Lower leg skin (tissue), 4 donors: Measurements from ENCODE around the gene JPT1. TPM values are rescaled to one million over a fixed set of nuclear protein-coding genes. Genes with fewer than 3 reads are reported as not detected.
"Not testable (repeated sequence)": the region's sequence is repeated elsewhere in the genome, so short reads cannot be mapped to it uniquely, and the experiment has no call there.

Experiments
- DNase-seq, 2 donors: peaks; one replicate each; pipeline ENCODE4 v3.0.0-alpha.2; 2019; ENCODE audit warnings: low spot score in 2 of 2
- H3K4me3 ChIP-seq: fragments of 200-600 bp; sonication (generic); 2 replicates; pipeline ENCODE4 v1.5.1; 2017; ENCODE audit warnings: mild to moderate bottlenecking, low read depth; ENCODE audit not compliant: poor library complexity, severe bottlenecking
- POLR2A ChIP-seq, 2 donors: fragments of 450-650 bp; IDR thresholded peaks; one replicate each; pipeline ENCODE4 v1.6.1; 2016 to 2017; ENCODE audit warnings: antibody characterized with exemption in 2 of 2, mild to moderate bottlenecking in 1 of 2, moderate library complexity in 1 of 2
- WGBS, 2 donors: methylation state at CpG; one replicate each; pipeline ENCODE4 v1.1.5; 2018; 5-methylcytosine and 5-hydroxymethylcytosine counted together
- intact Hi-C: fragments of 100-400 bp; cut with DNase I; formaldehyde crosslinking; loops from one replicate; pipeline ENCODE4 v1.15.0; 2023; ENCODE audit warnings: low total_unique reads
- total RNA-seq, 4 donors: library from RNA; depleted of rRNA; stranded (reverse); fragments of >200 nt; gene quantifications; one replicate each; pipeline ENCODE4 v1.1.0, GENCODE V29; 2016
- TF ChIP-seq, protein P1 (sequence below), 3 donors: fragments of 450-650 bp; IDR thresholded peaks; one replicate each; pipeline ENCODE4 v1.5.1; 2016; ENCODE audit warnings: antibody characterized with exemption in 3 of 3, mild to moderate bottlenecking in 3 of 3, moderate library complexity in 2 of 3

The JPT1 gene
- total RNA-seq, 4 donors from 2014 or later: 30.2 to 56.4 (median 37.1) TPM

DNA sequence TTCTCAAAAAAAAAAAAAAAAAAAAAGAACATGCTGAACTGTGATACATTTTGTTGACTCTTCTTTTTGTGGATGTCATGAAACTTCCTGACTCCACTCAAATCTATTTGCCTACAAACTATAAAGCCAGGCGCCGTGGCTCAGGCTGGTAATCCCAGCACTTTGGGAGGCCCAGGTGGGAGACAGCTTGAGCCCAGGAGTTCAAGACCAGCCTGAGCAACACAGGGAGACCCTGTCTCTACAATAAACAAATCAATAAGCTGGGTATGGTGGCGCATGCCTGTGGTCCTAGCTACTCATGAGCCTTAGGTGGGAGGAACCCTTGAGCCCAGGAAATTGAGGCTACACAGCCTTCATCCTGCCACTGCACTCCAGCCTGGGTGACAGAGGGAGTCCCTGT lies 21.3 kb downstream of the JPT1 start:
- TF ChIP-seq, protein P1, sequence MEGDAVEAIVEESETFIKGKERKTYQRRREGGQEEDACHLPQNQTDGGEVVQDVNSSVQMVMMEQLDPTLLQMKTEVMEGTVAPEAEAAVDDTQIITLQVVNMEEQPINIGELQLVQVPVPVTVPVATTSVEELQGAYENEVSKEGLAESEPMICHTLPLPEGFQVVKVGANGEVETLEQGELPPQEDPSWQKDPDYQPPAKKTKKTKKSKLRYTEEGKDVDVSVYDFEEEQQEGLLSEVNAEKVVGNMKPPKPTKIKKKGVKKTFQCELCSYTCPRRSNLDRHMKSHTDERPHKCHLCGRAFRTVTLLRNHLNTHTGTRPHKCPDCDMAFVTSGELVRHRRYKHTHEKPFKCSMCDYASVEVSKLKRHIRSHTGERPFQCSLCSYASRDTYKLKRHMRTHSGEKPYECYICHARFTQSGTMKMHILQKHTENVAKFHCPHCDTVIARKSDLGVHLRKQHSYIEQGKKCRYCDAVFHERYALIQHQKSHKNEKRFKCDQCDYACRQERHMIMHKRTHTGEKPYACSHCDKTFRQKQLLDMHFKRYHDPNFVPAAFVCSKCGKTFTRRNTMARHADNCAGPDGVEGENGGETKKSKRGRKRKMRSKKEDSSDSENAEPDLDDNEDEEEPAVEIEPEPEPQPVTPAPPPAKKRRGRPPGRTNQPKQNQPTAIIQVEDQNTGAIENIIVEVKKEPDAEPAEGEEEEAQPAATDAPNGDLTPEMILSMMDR (IDR thresholded peaks at IDR 0.05): no peak
- no peak for TF ChIP-seq POLR2A (IDR thresholded peaks at IDR 0.05)
- 89 to 100% methylated on average over 3 of the region's 3 CpGs for WGBS, 2 donors
- intact Hi-C loops: no loop called here
- DNase-seq: no peak
- H3K4me3 ChIP-seq: no peak overlapping the region

DNA sequence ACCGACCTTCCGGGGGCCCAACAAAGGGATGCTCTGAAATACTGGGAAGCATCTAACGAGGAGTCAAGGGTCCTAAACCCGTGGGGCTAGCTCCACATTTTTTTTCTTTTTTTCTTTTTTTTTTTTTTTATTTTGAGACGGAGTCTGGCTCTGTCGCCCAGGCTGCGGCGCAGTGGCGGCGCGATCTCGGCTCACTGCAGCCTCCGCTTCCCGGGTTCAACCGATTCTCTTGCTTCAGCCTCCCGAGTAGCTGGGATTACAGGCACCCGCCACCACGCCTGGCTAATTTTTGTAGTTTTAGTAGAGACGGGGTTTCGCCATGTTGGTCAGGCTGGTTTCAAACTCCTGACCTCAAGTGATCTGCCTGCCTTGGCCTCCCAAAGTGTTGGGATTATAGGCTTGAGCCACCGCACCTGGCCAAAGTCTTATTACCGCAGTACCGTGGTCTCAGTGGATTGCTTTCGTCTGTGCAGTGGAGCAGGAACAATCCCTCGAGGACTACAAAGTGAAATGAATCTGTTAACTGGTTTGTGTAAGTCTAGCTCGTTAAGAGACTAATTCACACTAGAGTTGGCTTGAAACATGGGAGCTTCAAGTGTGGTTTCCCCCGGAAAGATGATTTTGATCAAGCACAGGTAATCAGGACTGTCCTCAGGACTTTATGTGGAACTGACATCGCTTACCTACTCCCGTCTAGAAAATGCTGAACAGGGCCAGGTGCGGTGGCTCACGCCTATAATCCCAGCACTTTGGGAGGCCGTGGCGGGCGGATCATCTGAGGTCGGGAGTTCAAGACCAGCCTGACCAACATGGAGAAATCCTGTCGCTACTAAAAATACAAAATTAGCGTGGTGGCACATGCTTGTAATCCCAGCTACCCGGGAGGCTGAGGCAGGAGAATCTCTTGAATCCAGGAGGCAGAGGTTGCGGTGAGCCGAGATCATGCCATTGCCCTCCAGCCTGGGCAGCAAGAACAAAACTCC lies 22.0 kb downstream of the JPT1 start:
- H3K4me3 ChIP-seq: peak overlapping the region; percentile 67
- intact Hi-C loops, DNase-seq: not testable (repeated sequence)
- WGBS, 2 donors: 79 to 80% methylated on average over 40 of the region's 40 CpGs

DNA sequence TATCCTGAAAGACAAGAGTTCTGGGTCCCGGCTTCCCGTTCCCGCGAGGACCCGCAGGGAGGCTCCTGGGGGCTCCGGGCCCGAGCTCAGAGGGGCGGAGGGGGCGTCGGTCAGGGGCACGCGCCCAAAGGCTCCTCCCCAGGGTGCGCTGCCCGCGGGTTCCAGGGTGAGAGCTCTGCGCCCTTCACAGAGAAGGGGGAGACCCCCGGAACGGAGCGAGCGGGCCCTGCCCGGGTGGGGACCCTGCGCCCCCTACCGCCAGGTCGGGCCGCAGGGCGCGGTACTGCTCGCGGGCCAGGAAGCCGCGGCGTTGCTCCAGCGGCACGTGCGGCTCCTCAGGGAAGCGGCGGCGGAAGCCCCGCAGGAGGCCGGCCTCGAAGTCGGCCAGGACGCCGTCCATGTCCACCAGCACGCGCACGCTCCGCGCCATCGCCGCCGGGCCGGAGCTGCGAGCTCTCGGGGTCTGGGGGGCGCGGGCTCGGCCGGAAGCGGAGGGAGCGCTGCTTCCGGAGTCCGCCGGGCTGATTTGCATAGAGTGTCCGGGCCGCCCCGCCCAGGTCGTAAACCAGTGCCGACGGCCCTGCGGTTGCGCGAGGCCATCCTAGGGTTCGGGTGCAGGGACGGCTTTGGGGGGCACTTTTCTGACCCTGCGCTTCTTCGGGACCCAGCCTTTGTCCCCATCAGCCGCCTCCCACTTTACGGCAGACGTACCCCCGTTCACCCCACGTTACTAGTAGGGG lies 22.9 kb downstream of the JPT1 start, which contains the start of gene NT5C:
Gene NT5C (minus strand): TSS at position 465 of the 740 bp plus-strand sequence. CDS start 35 bp downstream, at position 430.
- intact Hi-C loops: no loop called here
- TF ChIP-seq POLR2A (IDR thresholded peaks at IDR 0.05): no peak
- TF ChIP-seq, protein P1 (IDR thresholded peaks at IDR 0.05): no peak
- peak; percentile 45 to 95 for DNase-seq
- peak within 1 kb of the TSS; percentile 67 for H3K4me3 ChIP-seq
- 0 to 3% methylated on average over 21 to 36 of the region's 82 CpGs for WGBS, 2 donors

DNA sequence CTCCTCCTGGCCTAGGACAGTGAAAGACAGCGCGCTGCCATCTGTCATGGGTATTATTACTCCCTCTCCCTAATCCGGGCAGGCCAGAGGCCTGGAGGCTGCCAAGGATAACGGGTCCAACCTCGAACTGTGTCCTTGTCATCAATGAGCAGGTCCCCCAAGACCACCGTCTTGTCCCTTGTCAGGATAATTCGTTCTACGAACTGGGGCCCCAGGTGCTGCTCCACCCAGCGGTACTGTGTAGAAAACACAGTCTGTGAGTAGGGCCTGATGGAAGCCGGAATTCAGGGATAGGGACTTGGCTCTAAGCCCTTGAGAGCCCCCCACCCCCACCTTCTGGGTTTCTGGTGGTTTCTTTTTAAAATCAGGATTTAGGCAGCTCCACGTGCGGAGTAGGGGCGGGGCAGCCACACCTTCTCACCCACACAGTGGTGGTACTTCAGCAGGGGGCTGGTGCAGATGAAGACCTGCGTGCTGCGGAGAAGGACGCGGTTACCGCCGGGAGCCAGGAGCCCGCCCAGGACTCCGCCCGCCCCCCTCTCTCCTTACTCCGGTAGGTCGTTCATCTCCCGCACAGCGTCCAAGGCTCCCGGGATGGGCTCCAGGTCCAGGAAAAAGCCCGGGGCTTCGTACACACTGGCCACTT lies 23.6 kb downstream of the JPT1 start:
- peak overlapping the region; percentile 67 for H3K4me3 ChIP-seq
- TF ChIP-seq, protein P1 (IDR thresholded peaks at IDR 0.05): no peak
- no peak for TF ChIP-seq POLR2A (IDR thresholded peaks at IDR 0.05)
- WGBS, 2 donors: 13 to 31% methylated on average over 17 to 20 of the region's 29 CpGs
- peak in 1 of 2 donors; percentile 90 for DNase-seq
- intact Hi-C loops: no loop called here

DNA sequence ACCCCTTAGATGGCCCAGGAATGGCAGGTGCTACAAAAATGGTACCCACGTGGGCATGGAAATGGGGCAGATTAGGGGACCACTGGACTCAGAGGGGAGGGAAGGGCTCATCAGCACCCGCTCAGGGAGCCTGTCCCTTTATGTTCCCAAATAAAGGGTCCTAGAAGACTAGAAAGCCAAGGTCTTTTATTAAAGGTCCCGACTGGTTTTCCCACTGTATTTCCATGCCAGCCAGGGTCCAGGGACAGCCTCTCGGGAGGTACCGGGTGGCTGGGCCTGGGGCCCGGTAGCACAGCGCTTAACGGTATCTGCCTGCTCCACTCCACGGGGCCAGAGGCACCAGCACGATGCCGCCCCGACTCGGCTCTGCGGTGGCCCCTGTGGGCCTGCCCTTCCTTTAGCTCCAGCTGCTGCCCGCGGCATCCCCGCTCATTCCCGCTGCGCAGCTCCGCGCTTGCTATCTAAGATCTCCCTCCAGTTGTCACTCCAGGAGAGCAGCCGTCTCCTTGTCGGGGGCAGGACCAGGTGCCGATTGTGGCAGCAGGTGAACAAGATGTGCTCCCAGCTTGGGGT lies 24.2 kb downstream of the JPT1 start:
- intact Hi-C loops: no loop called here
- no peak for DNase-seq
- WGBS, 2 donors: 68 to 72% methylated on average over 24 of the region's 24 CpGs
- TF ChIP-seq POLR2A (IDR thresholded peaks at IDR 0.05): no peak
- TF ChIP-seq, protein P1 (IDR thresholded peaks at IDR 0.05): no peak
- no peak overlapping the region for H3K4me3 ChIP-seq
